A549 (cell line): ENCODE measurements around the gene RBM24.

Experiments used
- CHD2 ChIP-seq: fragments of 150-350 bp; IDR thresholded peaks from 2 replicates; pipeline ENCODE4 v1.6.1; 2014; ENCODE audit warnings: low read length; ENCODE audit not compliant: partially characterized antibody
- ESRRA ChIP-seq: fragments of 150-350 bp; IDR thresholded peaks from 2 replicates; pipeline ENCODE4 v1.6.1; 2014; ENCODE audit warnings: mild to moderate bottlenecking, low read length, borderline replicate concordance
- ZNF302 ChIP-seq: fragments of 250-450 bp; sonication (Bioruptor Pico); IDR thresholded peaks from 2 replicates; pipeline ENCODE4 v1.9.0; 2021; ENCODE audit warnings: inconsistent platforms, mild to moderate bottlenecking, moderate library complexity
- TF ChIP-seq, protein P1 (sequence below): fragments of >200 bp; sonication (Bioruptor Twin); formaldehyde crosslinking; IDR thresholded peaks from 3 replicates; pipeline ENCODE4 v1.5.1; 2016

DNA sequence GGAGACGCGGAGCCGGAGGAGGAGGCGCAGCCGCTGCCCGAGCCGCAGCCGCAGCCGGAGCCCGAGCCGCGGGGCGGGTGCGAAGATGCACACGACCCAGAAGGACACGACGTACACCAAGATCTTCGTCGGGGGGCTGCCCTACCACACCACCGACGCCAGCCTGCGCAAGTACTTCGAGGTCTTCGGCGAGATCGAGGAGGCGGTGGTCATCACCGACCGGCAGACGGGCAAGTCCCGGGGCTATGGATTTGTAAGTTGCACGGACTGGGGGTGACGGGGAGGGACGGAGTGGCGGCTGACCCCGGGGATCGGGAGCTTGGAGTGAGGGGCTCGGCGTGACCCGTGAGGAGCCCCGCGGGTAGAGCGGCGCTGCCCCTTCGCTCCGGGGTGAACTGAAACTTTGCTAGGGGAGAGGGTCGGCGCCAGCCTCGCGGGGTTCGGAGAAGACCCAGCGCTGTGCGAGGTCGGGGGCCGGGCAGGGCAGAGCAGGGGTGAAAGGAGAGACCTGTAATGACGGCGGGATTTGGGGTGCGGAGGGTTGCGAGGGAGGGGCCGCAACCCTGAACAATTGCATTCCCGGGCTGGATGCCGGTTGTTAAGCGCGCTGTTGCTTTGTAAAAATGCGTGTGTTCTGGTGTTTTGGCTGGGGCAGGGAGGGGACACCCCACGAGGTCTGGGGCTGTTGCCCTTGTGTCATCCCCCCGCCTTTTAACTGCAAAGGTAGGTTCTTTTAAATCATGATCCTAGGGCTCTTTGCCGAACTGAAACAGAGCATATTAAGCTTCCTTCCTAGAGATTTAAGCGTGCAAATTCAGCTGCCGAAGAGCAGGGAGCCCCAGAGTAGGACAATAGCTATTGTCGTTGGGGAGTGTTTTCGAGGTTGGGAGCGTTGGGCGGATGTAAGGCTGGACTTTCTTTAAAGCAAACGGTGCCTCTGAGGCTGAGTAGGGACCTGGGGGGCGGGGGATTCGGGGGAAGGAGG, 628 bp downstream of the RBM24 start:
- TF ChIP-seq CHD2 (no peak), ZNF302 (CRISPR knock-in tag) (no peak), ESRRA (no peak)
- TF ChIP-seq, protein P1, sequence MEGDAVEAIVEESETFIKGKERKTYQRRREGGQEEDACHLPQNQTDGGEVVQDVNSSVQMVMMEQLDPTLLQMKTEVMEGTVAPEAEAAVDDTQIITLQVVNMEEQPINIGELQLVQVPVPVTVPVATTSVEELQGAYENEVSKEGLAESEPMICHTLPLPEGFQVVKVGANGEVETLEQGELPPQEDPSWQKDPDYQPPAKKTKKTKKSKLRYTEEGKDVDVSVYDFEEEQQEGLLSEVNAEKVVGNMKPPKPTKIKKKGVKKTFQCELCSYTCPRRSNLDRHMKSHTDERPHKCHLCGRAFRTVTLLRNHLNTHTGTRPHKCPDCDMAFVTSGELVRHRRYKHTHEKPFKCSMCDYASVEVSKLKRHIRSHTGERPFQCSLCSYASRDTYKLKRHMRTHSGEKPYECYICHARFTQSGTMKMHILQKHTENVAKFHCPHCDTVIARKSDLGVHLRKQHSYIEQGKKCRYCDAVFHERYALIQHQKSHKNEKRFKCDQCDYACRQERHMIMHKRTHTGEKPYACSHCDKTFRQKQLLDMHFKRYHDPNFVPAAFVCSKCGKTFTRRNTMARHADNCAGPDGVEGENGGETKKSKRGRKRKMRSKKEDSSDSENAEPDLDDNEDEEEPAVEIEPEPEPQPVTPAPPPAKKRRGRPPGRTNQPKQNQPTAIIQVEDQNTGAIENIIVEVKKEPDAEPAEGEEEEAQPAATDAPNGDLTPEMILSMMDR = no peak
